ENCODE results near the gene KRTAP4-4.

GRCh38 chr17:41140360-41141131 is 20.0 kb downstream of the KRTAP4-4 start, which contains the start of gene KRTAP4-6:
- no peak for TF ChIP-seq CTCF (IDR thresholded peaks at IDR 0.05)
- TF ChIP-seq POLR2AphosphoS5 (IDR thresholded peaks at IDR 0.05), result no peak
- TF ChIP-seq POLR2A (IDR thresholded peaks at IDR 0.05), result no peak
